ACC112 (cell line): ENCODE measurements around the gene CEP120.
"Not testable (repeated sequence)": the region's sequence is repeated elsewhere in the genome, so short reads cannot be mapped to it uniquely, and the experiment has no call there.

Source experiments
- H2AFZ ChIP-seq: fragments of 200-600 bp; sonication (generic); one replicate; pipeline ENCODE4 v1.6.0; 2017; ENCODE audit warnings: antibody characterized with exemption, low read length; ENCODE audit not compliant: unreplicated experiment
- H3K27ac ChIP-seq: fragments of 200-600 bp; sonication (generic); 2 replicates; pipeline ENCODE4 v1.5.1; 2014; ENCODE audit warnings: low read depth, mild to moderate bottlenecking, antibody characterized with exemption, low read length, moderate library complexity
- H3K27me3 ChIP-seq: fragments of 200-600 bp; sonication (generic); 2 replicates; pipeline ENCODE4 v1.6.1; 2014; ENCODE audit warnings: mild to moderate bottlenecking, antibody characterized with exemption, low read length, moderate library complexity, mixed read lengths; ENCODE audit not compliant: insufficient read depth
- H3K36me3 ChIP-seq: fragments of 200-600 bp; sonication (generic); 2 replicates; pipeline ENCODE4 v1.6.1; 2016; ENCODE audit warnings: mild to moderate bottlenecking, antibody characterized with exemption, low read length, moderate library complexity, mixed read lengths; ENCODE audit not compliant: insufficient read depth
- H3K4me1 ChIP-seq: fragments of 200-600 bp; sonication (generic); one replicate; pipeline ENCODE4 v1.6.1; 2016; ENCODE audit warnings: low read length, mixed read lengths; ENCODE audit not compliant: insufficient read depth, unreplicated experiment, control insufficient read depth
- H3K4me3 ChIP-seq: fragments of 200-600 bp; sonication (generic); 2 replicates; pipeline ENCODE4 v1.5.1; 2014; ENCODE audit warnings: mild to moderate bottlenecking, low read depth, low read length
- H3K79me2 ChIP-seq: fragments of 200-600 bp; sonication (generic); one replicate; pipeline ENCODE4 v1.6.0; 2016; ENCODE audit warnings: low read length; ENCODE audit not compliant: control insufficient read depth, unreplicated experiment, insufficient read depth

CEP120 gene

GRCh38 chr5:123422433-123423277 is 548 bp downstream of the CEP120 start:
- H3K27ac ChIP-seq, result peak overlapping the region; percentile 13; the same call in 1 of the 2 replicates
- peak overlapping the region; percentile 79 for H3K4me3 ChIP-seq
- no peaks in the 10 kb centered on the region for H3K27me3 ChIP-seq
- peaks cover 36% of the 10 kb centered on the region for H3K79me2 ChIP-seq
- peak overlapping the region; percentile 77 for H2AFZ ChIP-seq
- H3K36me3 ChIP-seq, result peaks cover 6% of the 10 kb centered on the region
- peaks cover 7% of the 10 kb centered on the region for H3K4me1 ChIP-seq

- Histone ChIP-seq H2AFZ (peak overlapping the region; percentile 3), H3K79me2 (peaks cover 36% of the 10 kb centered on the region), H3K4me3 (peak overlapping the region; percentile 79), H3K36me3 (peaks cover 11% of the 10 kb centered on the region), H3K27ac (no peak overlapping the region), H3K27me3 (no peaks in the 10 kb centered on the region), H3K4me1 (peaks cover 7% of the 10 kb centered on the region)
These were observed 1.4 kb downstream of the CEP120 start for GRCh38 chr5:123421773-123422172.

- Histone ChIP-seq H3K27ac (no peak overlapping the region), H3K79me2 (peaks cover 7% of the 10 kb centered on the region), H3K4me3 (no peak overlapping the region), H2AFZ (no peak overlapping the region), H3K27me3 (no peaks in the 10 kb centered on the region), H3K4me1 (no peaks in the 10 kb centered on the region), H3K36me3 (peaks cover 26% of the 10 kb centered on the region)
These were observed 8.2 kb downstream of the CEP120 start for GRCh38 chr5:123414974-123415373.

- Histone ChIP-seq H3K4me3 (no peak overlapping the region), H3K36me3 (peaks cover 18% of the 10 kb centered on the region), H3K4me1 (no peaks in the 10 kb centered on the region), H2AFZ (no peak overlapping the region), H3K27ac (no peak overlapping the region), H3K27me3 (no peaks in the 10 kb centered on the region), H3K79me2 (no peaks in the 10 kb centered on the region)
These were observed 11.0 kb downstream of the CEP120 start for GRCh38 chr5:123412206-123412605.

- not testable (repeated sequence) for H2AFZ ChIP-seq, H3K36me3 ChIP-seq, H3K79me2 ChIP-seq, H3K4me1 ChIP-seq, H3K4me3 ChIP-seq, H3K27ac ChIP-seq, H3K27me3 ChIP-seq
These were observed 21.2 kb downstream of the CEP120 start for GRCh38 chr5:123401999-123402398.

- Histone ChIP-seq H2AFZ (no peak overlapping the region), H3K27me3 (no peaks in the 10 kb centered on the region), H3K79me2 (no peaks in the 10 kb centered on the region), H3K27ac (no peak overlapping the region), H3K4me3 (no peak overlapping the region), H3K36me3 (peaks cover 6% of the 10 kb centered on the region), H3K4me1 (no peaks in the 10 kb centered on the region)
These were observed 21.9 kb downstream of the CEP120 start for GRCh38 chr5:123401320-123401719.

GRCh38 chr5:123400870-123401291 is 22.3 kb downstream of the CEP120 start:
- H3K79me2 ChIP-seq, H3K4me3 ChIP-seq, H3K27ac ChIP-seq, H3K27me3 ChIP-seq, H3K36me3 ChIP-seq, H2AFZ ChIP-seq, H3K4me1 ChIP-seq: not testable (repeated sequence)

GRCh38 chr5:123398058-123398733 is 25.0 kb downstream of the CEP120 start:
- Histone ChIP-seq H3K36me3 (peaks cover 5% of the 10 kb centered on the region), H3K4me3 (no peak overlapping the region), H3K4me1 (no peaks in the 10 kb centered on the region), H3K27me3 (no peaks in the 10 kb centered on the region), H3K27ac (no peak overlapping the region), H2AFZ (no peak overlapping the region), H3K79me2 (no peaks in the 10 kb centered on the region)

GRCh38 chr5:123397538-123397937 is 25.7 kb downstream of the CEP120 start:
- no peak overlapping the region for H2AFZ ChIP-seq
- H3K79me2 ChIP-seq, result no peaks in the 10 kb centered on the region
- no peaks in the 10 kb centered on the region; the same call in 1 of the 2 replicates for H3K36me3 ChIP-seq

GRCh38 chr5:123391009-123391408 is 32.2 kb downstream of the CEP120 start:
- Histone ChIP-seq H3K4me3 (no peak overlapping the region), H2AFZ (no peak overlapping the region), H3K79me2 (no peaks in the 10 kb centered on the region), H3K27ac (no peak overlapping the region), H3K4me1 (no peaks in the 10 kb centered on the region), H3K36me3 (no peaks in the 10 kb centered on the region; the same call in 1 of the 2 replicates), H3K27me3 (no peaks in the 10 kb centered on the region)

More at GRCh38 chr5:123397538-123397937, 25.7 kb downstream of the CEP120 start:
- Histone ChIP-seq H3K27me3 (no peaks in the 10 kb centered on the region), H3K4me3 (no peak overlapping the region), H3K4me1 (no peaks in the 10 kb centered on the region), H3K27ac (no peak overlapping the region)

GRCh38 chr5:123389794-123390193 is 33.4 kb downstream of the CEP120 start:
- no peaks in the 10 kb centered on the region; the same call in 1 of the 2 replicates for H3K36me3 ChIP-seq

More at GRCh38 chr5:123389794-123390193, 33.4 kb downstream of the CEP120 start:
- no peak overlapping the region for H3K4me3 ChIP-seq
- H3K27ac ChIP-seq, result no peak overlapping the region
- no peaks in the 10 kb centered on the region for H3K79me2 ChIP-seq
- H2AFZ ChIP-seq, result no peak overlapping the region
- H3K27me3 ChIP-seq, result no peaks in the 10 kb centered on the region
- H3K4me1 ChIP-seq, result no peaks in the 10 kb centered on the region
